DOHH2 (cell line): ENCODE data around the gene SLC7A6OS.

Experiments used
- CTCF ChIP-seq: fragments of 200-600 bp; sonication (generic); IDR thresholded peaks from one replicate; pipeline ENCODE4 v1.5.1; 2014; ENCODE audit warnings: antibody characterized with exemption, mild to moderate bottlenecking, low read depth, low read length; ENCODE audit not compliant: poor library complexity, severe bottlenecking
- EZH2phosphoT487 ChIP-seq: fragments of 200-600 bp; sonication (generic); IDR thresholded peaks from 2 replicates; pipeline ENCODE4 v1.6.1; 2017; ENCODE audit warnings: borderline replicate concordance, mild to moderate bottlenecking, antibody characterized with exemption, low read length, moderate library complexity, mixed read lengths

DNA sequence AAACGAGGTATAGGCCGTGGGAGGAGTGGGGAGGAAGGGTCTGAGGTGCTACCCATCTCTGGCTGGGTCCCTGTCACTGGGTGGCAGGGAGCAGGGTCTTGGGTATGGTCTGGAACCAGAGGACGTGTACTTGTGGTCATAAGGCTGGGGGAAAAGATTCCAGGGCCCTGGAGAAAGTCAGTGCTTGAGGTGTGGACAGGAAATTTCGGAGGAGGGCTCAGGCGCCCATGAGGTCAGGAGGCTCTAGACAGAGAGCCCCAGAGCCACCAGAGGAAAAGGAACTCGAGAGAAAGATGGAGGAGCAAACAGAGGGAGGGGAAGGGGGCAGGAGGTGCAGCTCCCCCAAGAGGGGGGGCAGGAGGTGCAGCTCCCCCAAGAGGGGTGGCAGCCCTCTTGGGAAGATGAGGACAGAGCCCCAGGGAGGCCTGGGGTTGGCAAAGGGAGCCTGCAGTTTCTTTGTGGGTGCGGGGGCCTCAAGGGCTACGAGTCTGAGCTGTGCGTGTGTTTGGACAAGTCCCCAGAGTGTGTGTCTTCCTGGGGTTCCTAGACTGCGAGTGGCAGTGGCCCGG, 47.1 kb downstream of the SLC7A6OS start:
- no peak for TF ChIP-seq CTCF
- no peak for TF ChIP-seq EZH2phosphoT487
